GM04503 (cell line): ENCODE data around the gene GEMIN5.
"Not testable (repeated sequence)": the region's sequence is repeated elsewhere in the genome, so short reads cannot be mapped to it uniquely, and the experiment has no call there.

Source experiments
- DNase-seq: peaks from one replicate; pipeline ENCODE4 v3.0.0-alpha.2; 2012; ENCODE audit warnings: low read depth

Gene GEMIN5

GRCh38 chr5:154937718-154938466 is at the start of gene GEMIN5:
Gene GEMIN5, minus strand, starts transcription at chr5:154938211. Its CDS starts 78 bp downstream, at chr5:154938133.
- peak; percentile 21 for DNase-seq

DNA sequence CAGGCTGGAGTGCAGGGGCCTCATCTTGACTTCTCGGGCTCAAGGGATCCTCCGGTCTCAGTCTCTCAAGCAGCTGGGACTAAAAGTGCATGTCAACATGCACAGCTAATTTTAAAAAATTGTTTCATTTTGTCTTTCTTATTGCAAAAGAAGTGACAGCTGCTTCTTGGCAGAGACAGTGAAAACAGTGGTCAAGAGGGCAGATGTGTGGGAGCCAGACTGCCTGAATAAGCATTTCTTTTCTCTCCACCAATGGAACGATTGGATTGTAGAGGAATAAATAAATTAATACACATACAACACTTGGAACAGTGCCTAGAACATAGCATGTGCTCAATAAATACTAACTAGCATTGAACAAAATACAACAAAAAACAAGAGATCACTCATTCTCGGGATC is 48.1 kb upstream of the GEMIN5 start:
- DNase-seq = no peak

DNA sequence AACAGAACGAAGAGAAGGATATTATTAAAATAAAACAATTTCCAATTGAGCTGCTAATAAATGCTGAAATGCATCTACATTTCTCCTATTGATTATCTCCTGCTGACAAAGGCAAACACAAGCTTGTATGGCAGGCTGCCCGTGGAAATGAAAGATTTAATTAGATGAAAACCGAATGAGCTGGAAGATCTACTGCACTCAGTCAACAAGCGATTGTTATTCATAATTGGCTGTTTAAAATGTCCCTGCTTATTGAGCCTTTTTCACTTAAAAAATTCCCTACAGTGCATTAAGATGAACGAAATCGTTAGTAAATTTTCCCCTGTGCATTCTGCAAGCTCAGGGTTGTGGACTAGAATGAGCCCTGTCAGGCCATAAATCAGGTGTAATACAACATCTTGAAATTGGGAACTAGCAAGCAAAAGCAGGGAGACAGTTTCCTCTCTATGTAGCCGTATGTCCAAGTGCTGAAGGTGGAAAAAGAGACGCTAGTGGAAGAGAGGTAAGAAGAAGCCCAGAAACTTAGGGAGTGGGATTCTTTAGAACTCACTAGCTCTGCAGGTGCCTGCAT is 47.0 kb upstream of the GEMIN5 start:
- DNase-seq = no peak

DNA sequence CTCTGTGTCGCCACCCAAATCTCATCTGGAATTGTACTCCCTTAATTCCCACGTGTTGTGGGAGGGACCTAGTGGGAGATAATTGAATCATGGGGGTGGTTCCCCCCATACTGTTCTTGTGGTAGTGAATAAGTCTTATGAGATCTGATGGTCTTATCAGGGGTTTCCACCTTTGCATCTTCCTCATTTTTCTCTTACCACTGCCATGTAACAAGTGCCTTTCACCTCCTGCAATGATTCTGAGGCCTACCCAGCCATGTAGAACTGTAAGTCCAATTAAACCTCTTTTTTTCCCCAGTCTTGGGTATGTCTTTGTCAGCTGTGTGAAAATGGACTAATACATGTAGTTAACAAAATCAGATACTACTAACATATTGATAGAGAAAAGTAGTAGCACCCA is 40.3 kb upstream of the GEMIN5 start:
- DNase-seq = not testable (repeated sequence)

GRCh38 chr5:154977409-154977808 is 39.4 kb upstream of the GEMIN5 start:
- DNase-seq = no peak

DNA sequence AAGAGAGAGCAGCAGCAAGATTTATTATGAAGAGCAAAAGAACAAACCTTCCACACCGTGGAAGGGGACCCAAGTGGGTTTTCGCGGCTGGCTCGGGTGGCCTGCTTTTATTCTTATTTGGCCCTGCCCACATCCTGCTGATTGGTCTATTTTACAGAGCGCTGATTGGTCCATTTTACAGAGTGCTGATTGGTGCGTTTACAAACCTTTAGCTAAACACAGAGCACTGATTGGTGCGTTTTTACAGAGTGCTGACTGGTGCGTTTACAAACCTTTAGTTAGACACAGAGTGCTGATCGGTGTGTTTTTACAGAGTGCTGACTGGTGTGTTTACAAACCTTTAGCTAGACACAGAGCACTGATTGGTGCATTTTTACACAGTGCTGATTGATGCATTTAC is 38.1 kb upstream of the GEMIN5 start:
- not testable (repeated sequence) for DNase-seq

GRCh38 chr5:154972476-154973080 is 34.6 kb upstream of the GEMIN5 start:
- DNase-seq = no peak

DNA sequence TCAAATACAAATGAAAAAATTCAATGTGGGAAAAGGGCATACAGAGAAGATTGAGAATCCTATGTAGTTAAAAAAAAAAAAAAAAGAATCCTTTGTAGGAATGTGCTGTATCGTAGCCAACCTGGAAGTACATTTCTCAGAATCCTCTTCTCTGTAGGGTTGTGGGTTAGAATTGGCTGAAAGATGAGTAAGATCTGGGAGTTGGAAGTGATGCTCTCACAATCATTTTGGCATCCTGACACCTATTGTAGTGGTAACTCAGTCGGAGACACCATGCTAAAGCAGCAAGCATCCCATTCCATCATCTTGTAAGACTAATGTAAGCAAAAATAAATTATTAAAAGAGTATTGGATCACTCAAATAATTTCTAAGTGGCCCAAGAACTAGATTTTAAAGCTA is 33.5 kb upstream of the GEMIN5 start:
- DNase-seq = no peak

DNA sequence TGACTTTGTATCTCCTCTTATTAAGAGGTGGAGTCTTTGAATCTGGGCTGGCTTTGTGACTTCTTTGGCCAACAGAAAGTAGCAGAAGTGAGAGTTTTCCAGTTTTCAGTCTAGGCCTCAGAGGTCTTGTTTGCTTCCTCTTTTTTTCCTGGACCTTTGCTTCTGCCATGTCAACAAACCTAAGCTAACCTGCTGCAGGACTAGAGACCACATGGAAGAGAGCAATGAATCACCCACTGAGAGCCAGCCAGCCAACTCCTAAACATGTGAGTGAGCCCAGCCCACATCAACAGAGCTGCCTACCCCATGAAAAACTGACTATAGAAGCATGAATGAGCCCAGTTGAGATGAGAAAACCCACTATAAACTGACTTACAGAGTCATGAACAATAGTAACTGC is 32.7 kb upstream of the GEMIN5 start:
- DNase-seq = no peak

GRCh38 chr5:154968953-154969352 is 30.9 kb upstream of the GEMIN5 start:
- DNase-seq = no peak

DNA sequence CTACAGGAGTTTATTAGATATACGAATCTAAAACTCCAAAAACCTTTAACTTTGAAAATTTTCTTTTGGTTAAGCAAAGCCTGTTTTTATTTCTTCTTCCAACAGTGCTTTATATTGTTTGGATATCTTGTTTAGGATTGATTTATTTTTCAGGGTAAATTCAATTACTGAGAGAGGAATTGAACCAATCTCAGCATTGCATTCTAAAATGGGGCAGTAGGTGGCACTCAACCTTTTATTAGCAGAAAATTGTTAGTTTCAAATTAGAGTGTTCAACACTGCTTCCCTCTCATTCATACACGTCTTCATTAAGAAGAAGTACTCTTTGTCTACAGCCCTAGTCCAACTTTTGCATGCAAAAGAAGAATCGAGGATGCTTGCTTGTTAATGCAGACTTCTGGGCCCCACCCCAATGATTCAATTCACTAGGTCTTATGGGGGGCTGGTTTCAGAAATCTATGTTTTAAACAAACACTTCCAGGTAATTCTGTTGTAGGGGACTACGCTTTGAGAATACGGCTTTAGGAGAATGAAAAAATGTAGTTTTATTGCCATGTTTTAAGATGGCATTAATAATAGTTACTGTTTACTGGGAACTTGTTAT is 29.5 kb upstream of the GEMIN5 start:
- DNase-seq = no peak

DNA sequence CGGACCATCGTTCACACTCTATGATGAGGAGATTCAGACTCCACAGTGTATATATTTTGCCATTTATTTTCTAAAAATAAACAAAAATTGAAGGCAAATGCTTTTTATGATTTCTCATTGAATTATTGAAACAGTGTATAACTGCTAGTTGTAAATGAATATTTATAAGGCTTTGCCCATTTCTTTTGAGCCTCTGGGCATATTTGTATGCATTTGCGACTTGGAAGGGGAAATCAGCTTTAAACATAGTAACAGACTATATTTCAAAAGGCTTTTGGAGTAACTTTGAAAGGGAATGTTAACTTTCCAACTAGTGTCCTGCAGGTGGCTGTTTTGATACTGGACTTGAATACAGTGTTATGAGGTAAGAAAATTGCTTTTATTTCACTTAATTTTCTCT is 28.9 kb upstream of the GEMIN5 start:
- no peak for DNase-seq

DNA sequence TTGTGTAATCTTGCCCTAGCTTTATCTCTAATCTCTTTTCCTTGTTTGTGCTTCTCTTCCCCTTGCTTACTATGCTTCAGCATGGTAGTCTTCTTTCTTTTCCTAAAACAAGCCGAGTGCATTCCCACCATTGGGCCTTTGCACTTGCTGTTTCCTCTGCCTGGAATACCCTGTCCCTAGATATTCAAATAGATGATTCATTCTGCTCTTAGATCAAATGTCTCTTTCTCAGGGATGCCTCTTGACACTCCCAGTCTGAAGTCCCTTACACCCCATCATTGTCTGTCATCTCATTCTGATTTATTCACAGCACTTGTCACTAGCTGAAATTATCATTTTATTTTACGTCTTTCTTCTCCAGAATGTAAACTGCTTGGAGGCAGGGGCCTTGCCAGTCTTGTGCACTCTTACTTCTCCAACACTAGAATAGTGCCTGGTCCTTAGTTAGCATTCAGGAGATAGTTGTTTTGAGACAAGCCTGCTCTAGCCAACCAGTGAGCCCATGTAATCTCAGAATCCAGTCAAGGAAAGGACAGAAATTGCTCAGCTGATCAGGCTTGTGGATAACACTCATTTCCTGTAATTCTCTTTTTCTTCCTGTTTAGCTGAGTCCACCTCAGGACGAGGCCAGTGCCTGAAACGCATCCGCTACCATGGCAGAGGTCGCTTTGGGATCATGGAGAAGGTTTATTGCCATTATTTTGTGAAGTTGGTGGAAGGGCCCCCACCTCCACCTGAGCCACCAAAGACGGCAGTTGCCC is 28.2 kb upstream of the GEMIN5 start:
- no peak for DNase-seq

DNA sequence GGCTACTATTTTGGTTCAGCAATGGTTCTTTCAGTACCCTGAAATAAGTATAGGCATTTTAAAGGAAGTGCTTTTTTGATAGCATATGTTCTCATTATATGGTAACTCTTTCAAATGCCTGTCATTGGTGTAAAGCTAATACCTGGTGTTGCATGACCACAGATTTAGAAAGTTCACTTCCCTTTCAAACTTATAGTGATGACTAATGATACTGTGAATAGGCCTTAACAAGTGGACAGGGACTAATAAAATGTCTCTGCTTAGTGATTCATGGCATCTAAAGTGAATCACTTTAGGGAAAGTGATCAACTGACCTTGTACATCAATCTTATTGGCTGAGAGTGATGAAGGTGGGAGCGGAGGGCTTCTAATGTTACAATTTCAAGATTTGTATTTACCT is 24.5 kb upstream of the GEMIN5 start:
- DNase-seq = peak; percentile 18

DNA sequence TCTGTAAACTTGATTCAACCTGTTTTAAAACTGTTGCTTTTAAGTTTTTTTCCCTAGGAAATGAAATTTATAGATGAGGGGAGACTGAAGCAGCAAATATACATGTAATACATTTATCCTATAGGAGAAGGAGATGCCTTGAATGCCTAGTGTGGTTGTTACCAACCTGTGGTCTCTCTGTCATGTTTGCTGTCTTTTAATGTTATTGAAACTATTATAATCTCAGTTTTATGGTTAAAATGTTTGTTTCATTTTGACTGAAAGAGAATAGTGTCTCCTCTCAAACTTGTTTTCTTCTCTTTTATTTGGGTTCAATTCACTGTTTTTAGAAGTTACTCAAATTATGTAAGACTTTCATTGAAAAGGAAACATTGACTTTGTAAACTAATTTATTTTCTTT is 18.7 kb upstream of the GEMIN5 start:
- DNase-seq = no peak

DNA sequence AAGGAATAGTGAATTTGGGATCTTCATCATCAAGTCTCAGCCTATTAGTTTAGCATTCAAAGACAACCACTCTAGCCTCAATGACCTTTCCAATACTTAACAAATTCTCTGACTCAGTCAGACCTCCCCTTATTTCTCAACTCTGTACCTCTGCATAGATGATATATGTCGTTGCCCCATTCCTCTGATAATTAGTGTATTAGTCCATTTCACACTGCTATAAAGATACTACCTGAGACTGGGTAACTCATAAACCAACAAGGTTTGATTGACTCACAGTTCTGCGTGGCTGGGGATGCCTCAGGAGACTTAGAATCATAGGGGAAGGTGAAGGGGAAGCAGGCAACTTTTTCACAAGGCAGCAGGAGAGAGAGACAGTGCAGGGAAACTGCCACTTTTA is 11.8 kb upstream of the GEMIN5 start:
- no peak for DNase-seq

DNA sequence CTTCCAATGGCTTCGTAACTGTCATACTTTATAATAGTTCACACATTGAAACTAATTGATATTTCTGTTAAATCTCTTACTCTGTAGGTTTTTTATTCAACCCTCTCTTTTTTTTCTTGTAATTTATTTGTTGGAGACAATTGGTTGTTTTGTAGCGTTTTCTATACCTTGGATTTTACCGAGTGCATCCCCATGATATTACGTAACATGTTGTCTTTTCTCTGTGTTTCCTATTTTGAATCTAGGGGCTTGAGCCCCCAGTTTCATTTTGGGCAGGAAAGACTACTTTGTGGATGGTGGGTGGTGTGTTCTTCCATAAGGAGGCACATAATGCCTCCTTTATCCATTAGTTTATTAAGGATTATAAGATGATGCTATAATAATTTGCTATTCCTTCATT is 10.3 kb upstream of the GEMIN5 start:
- no peak for DNase-seq

- DNase-seq = no peak
Measured at GRCh38 chr5:154947778-154948177, 9.8 kb upstream of the GEMIN5 start.

- DNase-seq = no peak
Measured at GRCh38 chr5:154945695-154946301, 7.8 kb upstream of the GEMIN5 start.

DNA sequence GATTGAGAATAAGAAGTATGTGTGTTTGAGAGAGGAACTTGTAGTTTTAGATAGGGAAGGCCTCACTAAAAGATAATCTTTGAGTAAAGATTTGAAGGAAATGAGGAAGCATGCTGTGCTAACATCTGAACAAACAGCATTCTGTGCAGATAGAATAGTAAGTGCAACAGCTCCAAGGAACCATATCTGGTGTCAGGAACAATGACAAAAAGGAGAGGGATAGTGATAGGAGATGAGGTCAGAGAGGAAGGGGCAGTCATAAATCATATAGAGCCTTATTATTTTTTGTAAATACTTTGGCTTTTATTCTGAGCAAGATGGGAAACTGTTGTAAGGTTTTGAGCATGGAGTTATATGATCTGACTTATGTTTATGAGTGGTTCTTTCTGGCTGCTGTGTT is 6.7 kb upstream of the GEMIN5 start:
- DNase-seq = no peak

DNA sequence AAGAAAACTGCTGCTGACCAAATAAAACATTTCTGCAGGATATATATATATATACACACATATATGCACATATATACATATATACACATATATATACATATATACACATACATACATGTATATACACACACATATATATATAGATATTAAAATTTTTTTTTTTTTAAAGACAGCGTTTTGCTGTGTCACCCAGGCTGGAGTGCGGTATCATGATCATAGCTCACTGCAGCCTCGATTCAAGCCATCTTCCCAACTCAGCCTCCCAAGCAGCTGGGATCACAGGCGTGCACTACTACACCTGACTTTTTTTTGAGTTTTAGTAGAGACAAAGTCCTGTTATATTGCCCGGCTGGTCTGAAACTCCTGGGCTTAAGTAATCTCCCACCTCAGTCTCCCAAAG is 5.5 kb upstream of the GEMIN5 start:
- no peak for DNase-seq
